ENCODE measurements around the gene GDI1.

The GDI1 gene

DNA sequence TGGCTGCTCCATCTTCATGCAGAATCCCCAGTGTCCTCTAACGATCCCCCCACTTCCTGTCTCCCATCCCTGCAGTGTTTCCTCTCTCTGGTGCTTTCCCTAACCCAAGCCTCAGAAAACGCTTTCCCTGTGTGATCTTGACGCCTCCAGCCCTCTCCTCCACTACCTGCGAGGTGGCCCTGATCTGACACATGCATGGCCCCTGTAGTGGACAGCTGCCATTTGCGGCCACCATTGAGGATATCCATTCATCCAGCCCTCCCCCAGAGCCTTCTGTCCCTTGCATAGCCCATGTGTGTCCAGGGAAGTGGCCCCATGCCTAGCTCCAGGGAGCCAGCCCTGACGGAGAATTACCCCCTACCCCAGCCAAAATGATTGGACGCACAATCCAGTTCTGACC, 46.4 kb downstream of the GDI1 start:
- no peak for DNase-seq

DNA sequence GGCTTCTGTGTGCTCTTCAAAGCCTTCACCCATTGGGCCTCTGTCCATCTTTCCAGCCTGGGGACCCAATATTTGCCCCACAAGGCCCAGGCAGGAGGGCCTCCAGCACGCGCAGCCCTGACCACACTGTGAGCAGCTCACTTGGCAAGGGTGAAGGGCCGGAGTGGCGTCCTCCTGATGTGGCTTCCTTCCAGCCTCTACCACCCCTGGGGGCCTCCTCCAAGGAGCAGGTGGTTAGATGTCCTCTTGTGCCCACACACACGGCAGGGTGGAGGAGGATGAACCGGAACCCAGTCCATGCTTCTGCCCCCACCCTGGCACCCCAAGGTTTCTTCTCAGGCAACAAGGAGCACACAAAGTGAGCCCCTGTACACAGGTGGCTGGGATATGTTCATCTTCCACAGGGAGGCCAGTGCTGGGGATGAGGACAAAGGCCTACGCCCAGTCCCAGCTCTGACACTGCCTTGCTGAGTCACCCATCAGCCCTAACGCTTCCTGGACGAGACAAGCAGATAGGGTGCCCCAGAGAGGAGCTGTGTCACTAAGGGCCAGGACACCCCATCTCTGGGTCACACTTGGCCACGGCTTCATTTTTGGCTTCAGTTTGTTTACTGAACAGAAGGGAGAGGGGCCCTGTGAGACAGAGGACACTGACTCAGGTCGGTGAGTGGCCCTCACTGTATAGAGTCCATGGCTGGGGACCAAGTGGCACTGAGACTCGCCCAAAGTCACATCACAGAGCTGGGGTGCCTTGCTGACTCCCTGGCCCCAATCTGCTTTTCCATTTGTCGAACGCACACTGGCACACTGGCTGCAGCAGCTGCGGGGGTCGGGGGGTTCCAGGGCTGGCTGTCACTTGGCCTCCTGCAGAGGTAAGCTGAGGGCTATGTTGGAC, 47.5 kb downstream of the GDI1 start:
- peak in 1 of 2 donors; percentile 47 for DNase-seq

DNA sequence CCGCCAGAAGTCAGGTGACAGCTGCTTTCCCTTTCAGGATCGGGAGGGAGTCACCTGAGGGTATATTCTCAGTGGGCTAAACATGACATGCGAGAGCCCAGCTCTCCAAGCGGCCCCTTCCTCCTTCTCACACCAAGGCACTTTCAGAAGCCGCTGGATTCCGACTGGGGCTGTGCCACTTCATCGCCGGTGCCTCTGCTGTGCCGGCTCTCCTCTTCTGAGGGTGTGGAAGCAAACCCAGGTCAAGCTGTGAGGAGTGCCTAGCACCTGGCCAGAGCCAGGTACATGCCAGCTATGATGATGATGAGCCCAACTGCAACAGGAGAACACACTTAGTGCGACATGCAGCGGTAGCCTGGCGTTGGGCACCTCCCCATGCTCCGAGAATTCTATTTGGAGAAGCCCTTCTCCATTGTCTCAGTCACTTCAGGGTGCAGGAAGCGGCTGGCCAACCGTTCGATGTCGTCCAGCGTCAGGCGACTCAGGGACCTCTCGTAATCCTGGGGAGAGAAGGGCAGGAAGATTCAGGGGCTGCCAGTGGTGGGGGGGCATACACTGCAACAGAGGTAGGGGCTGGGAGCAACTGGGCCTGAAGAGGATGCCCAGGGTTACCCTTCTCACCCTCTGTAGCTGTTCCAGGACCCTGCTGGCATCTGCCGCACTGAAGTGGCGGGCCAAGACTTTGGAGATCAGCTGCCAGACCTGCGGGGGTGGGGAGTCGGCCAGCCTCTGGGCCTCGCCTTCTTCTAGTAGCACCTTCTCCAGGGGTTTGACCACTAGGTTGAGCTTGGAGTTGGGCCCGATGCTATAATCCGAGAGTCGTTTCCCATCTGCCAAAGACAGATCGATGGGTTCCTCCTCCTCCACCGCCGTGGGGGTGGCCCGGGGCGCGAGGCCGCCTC, 48.4 kb downstream of the GDI1 start:
- no peak for DNase-seq

DNA sequence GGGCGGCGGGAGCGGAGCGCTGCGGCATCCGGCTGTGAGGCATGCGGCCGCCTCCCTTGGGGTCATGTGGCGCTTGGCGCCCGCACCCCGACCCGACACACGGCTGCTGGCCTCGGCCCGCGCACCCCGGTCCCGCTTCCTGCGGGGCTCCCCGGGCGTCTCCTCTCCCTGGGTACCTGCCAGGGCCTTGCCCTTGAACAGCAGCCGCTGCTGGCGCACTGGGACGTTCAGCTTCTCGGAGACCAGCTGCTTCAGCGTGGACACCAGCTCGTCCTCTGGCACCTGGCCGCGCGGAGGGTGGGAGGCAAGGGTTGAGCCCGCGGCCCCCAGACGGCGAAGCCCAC, 49.1 kb downstream of the GDI1 start:
- DNase-seq, result peak in 1 of 2 donors; percentile 17

DNA sequence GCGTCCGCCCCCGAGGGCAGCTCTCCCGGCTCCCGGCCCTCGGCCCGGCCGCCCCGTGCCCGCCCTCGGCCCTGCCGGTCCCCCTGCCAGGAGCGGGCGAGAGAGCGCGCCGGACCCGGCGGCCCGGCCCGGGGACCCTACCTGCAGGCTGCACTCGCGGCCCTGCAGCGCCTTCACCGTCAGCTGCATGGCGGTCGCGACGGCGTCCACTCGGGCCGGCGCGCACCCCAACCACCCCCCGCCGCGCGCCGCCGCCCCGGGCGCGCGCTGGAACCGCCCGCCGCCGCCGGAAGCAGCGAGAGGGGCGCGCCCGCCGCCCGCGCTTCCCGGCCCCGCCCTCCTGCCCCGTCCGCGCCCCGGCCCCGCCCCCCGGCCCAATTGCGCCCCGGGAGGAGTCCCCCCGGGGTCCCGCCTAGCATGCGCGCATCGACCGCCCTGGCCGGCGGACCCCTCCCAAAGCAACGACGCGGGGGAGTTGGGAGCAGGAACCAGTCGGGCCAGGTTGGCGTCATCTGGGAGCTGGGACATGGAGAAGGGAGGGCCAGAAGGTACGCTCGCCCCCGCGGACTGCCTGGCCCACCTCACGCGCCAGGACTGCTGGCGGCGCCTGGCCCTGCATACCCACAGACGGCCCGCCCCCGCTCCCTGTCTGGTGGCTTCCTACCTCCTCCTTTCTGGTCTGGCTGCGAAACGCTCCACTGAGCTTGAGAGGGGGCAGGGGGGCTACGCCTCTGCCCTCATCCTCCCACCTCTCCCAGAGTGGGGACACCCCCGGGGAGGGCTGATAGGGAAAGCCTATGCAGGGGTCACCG, 49.6 kb downstream of the GDI1 start, which contains the start of gene UBL4A:
TSS of gene UBL4A (minus strand) at position 220 of the 812 bp plus-strand sequence. CDS start at position 189, 31 bp downstream.
- DNase-seq, result peak; percentile 16 to 64

DNA sequence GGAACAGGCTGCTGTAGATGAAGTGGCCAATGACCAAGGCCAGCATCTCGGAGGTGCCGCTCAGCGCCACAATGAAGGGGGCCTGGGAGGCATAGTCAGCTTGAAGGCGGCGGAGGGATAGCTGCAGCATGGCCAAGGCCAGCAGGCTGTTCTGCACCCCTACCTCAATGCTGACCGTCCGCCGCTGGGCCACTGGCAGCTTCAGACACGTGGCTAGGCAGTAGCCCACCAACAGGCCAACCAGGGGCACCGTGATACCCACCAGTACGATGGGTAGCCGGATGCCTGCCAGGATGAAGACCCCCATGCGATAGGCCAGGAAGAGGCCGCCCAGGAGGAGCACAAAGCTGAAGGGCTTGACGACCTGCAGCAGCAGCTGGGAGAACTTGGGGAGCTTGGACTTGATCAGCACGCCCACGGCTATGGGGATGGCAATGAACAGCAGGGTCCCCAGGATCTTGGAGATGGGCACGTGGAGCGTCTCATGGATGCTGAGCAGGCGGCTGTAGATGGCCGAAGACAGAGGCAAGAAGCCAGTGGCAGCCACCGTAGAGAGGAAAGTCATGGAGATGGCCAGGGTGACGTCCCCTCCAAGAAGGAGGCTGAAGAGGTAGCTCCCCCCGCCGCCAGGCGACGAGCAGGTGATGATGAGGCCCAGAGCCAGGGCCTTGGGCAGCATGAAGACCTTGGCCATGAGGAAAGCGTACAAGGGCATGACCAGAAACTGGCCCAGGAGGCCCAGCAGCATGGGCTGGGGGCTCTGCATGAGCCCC, 50.8 kb downstream of the GDI1 start:
- DNase-seq, result no peak

GRCh38 chrX:154488336-154489075, 51.6 kb downstream of the GDI1 start:
- no peak for DNase-seq

DNA sequence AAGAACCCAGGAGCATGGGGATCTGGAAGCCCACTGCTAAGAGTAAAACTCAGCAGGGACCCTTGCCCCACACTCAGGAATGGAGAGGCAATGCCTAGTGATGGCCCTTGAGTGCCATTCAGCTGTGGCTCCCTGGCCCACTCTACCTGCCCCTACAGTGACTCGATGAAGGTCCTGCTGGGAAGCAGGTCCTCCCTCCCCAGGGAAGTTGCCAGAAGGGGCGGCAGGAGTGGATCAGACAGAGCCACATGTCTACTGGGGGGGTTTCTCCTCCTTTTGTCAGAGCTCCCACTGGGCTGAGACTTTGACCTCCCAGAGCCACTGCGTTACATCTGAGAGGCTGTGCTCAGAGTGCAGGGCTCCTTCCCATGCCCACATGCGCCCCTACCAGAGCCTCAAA, 52.2 kb downstream of the GDI1 start:
- no peak for DNase-seq

DNA sequence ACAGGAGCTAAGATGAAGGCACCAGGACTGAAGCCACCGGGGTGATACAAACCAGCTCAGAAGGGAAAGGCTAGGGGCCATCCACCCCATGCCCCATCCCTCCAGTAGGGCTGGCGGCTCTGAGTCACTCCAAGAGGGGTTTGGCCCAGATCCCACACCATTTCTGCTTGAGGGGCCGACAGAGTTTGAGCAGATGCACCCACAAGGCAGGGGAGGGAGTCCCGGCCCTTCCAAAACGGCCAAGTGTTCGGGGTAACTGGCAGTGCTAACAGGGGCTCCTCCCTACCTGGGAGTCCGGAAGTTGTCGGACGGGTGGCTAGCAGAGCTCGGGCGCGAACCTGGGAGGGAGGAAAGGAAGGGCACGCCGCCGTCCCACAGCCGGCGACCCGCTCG, 53.1 kb downstream of the GDI1 start:
- DNase-seq, result no peak

DNA sequence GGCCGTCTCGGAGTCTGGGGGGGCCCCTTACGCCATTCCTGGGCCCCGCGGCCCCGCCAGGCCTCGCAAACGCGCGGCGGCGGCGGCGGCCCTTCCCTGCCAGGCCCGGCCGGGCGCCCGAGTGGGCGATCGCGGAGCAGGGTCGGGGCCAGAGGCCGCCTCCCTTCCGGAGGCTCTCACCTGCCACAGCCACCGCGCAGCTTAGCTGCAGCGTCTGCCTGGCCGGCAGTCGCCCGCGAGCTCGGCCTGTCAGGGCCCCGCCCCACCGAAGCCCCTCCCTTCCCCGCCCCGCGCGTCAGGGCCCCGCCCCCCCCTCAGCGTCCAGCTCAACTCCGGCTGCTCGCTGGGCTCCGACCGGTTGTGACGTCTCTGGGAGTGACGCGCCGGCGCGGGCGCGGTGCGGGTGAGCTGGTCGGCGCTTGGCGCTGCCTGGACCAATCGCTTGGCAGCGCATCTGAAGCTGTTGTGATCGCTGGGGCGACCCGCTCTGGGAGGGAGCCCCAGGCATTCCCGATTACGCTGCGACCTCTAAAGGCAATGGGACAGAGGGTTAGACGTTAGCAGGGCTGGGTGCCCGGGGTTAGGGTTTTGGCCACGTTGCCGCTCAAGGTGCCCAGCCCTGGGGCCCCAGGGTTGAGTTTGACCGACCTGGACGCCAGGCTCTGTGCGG, 53.6 kb downstream of the GDI1 start, which contains the start of gene SLC10A3:
TSS of gene SLC10A3 (minus strand) at position 216 of the 670 bp plus-strand sequence. CDS start 1,689 bp downstream, outside the sequence.
- DNase-seq, result peak; percentile 91 to 94

All from inflammatory macrophage (primary cell).